HUES48 (cell line): ENCODE data around the gene VASN.

ENCODE experiments used
- H3K27ac ChIP-seq: one replicate; pipeline ENCODE4 v1.7.0; 2013; ENCODE audit warnings: low read depth, low read length, inconsistent platforms
- H3K27me3 ChIP-seq: 2 replicates; pipeline ENCODE4 v1.6.1; 2013; ENCODE audit warnings: mild to moderate bottlenecking, low read length; ENCODE audit not compliant: control insufficient read depth, insufficient read depth
- H3K36me3 ChIP-seq: 2 replicates; pipeline ENCODE4 v1.6.1; 2013; ENCODE audit warnings: low read length; ENCODE audit not compliant: control insufficient read depth, insufficient read depth
- H3K4me1 ChIP-seq: 2 replicates; pipeline ENCODE4 v1.6.1; 2013; ENCODE audit warnings: mild to moderate bottlenecking, low read length; ENCODE audit not compliant: control insufficient read depth, insufficient read depth
- H3K4me3 ChIP-seq: 2 replicates; pipeline ENCODE4 v1.5.1; 2013; ENCODE audit warnings: mild to moderate bottlenecking, low read depth, low read length
- H3K9ac ChIP-seq: 2 replicates; pipeline ENCODE4 v1.6.1; 2013; ENCODE audit warnings: mild to moderate bottlenecking, low read depth, low read length, moderate library complexity
- H3K9me3 ChIP-seq: 2 replicates; pipeline ENCODE4 v1.6.1; 2013; ENCODE audit warnings: low read length; ENCODE audit not compliant: control insufficient read depth, insufficient read depth

The VASN gene

GRCh38 chr16:4358831-4359561, 12.7 kb upstream of the VASN start:
- H3K27me3 ChIP-seq: no peaks in the 10 kb centered on the region
- 0 out of 2 replicates have a peak, but pooled peaks cover 2% of the 10 kb centered on the region for H3K4me1 ChIP-seq
- H3K4me3 ChIP-seq: no peak overlapping the region
- H3K9ac ChIP-seq: no peak overlapping the region
- H3K27ac ChIP-seq: no peak overlapping the region
- no peaks in the 10 kb centered on the region for H3K36me3 ChIP-seq
- no peaks in the 10 kb centered on the region for H3K9me3 ChIP-seq

- H3K36me3 ChIP-seq: no peaks in the 10 kb centered on the region
- H3K9me3 ChIP-seq: no peaks in the 10 kb centered on the region
- 0 out of 2 replicates have a peak, but pooled peaks cover 2% of the 10 kb centered on the region for H3K4me1 ChIP-seq
- no peaks in the 10 kb centered on the region for H3K27me3 ChIP-seq
- no peak overlapping the region for H3K27ac ChIP-seq
- no peak overlapping the region for H3K4me3 ChIP-seq
- H3K9ac ChIP-seq: no peak overlapping the region
Measured at GRCh38 chr16:4359914-4360313, 11.7 kb upstream of the VASN start.

GRCh38 chr16:4360538-4361021, 11.1 kb upstream of the VASN start:
- 0 out of 2 replicates have a peak, but pooled peaks cover 2% of the 10 kb centered on the region for H3K4me1 ChIP-seq
- H3K27me3 ChIP-seq: no peaks in the 10 kb centered on the region
- no peak overlapping the region for H3K4me3 ChIP-seq
- no peak overlapping the region for H3K9ac ChIP-seq
- no peaks in the 10 kb centered on the region for H3K9me3 ChIP-seq
- no peak overlapping the region for H3K27ac ChIP-seq
- no peaks in the 10 kb centered on the region for H3K36me3 ChIP-seq

- H3K36me3 ChIP-seq: no peaks in the 10 kb centered on the region
- no peak overlapping the region for H3K4me3 ChIP-seq
- 0 out of 2 replicates have a peak, but pooled peaks cover 2% of the 10 kb centered on the region for H3K4me1 ChIP-seq
- H3K9ac ChIP-seq: no peak overlapping the region
- no peak overlapping the region for H3K27ac ChIP-seq
- no peaks in the 10 kb centered on the region for H3K9me3 ChIP-seq
- no peaks in the 10 kb centered on the region for H3K27me3 ChIP-seq
Measured at GRCh38 chr16:4361033-4361943, 10.4 kb upstream of the VASN start.

GRCh38 chr16:4361944-4362311, 9.7 kb upstream of the VASN start:
- no peak overlapping the region for H3K27ac ChIP-seq
- H3K27me3 ChIP-seq: no peaks in the 10 kb centered on the region
- H3K4me3 ChIP-seq: no peak overlapping the region
- H3K36me3 ChIP-seq: no peaks in the 10 kb centered on the region
- H3K9ac ChIP-seq: no peak overlapping the region
- H3K4me1 ChIP-seq: 0 out of 2 replicates have a peak, but pooled peaks cover 2% of the 10 kb centered on the region
- no peaks in the 10 kb centered on the region for H3K9me3 ChIP-seq

- H3K4me1 ChIP-seq: 0 out of 2 replicates have a peak, but pooled peaks cover 2% of the 10 kb centered on the region
- no peak overlapping the region for H3K27ac ChIP-seq
- H3K9me3 ChIP-seq: no peaks in the 10 kb centered on the region
- H3K4me3 ChIP-seq: no peak overlapping the region
- H3K36me3 ChIP-seq: no peaks in the 10 kb centered on the region
- no peak overlapping the region for H3K9ac ChIP-seq
- no peaks in the 10 kb centered on the region for H3K27me3 ChIP-seq
Measured at GRCh38 chr16:4362476-4363135, 9.0 kb upstream of the VASN start.

GRCh38 chr16:4364196-4365013, 7.2 kb upstream of the VASN start:
- H3K27ac ChIP-seq: no peak overlapping the region
- no peak overlapping the region for H3K4me3 ChIP-seq
- H3K27me3 ChIP-seq: no peaks in the 10 kb centered on the region
- H3K9ac ChIP-seq: no peak overlapping the region
- no peaks in the 10 kb centered on the region for H3K9me3 ChIP-seq
- H3K4me1 ChIP-seq: no peaks in the 10 kb centered on the region
- no peaks in the 10 kb centered on the region for H3K36me3 ChIP-seq

GRCh38 chr16:4365014-4365406, 6.6 kb upstream of the VASN start:
- Histone ChIP-seq H3K9ac (no peak overlapping the region), H3K27ac (no peak overlapping the region)

GRCh38 chr16:4365615-4366014, 6.0 kb upstream of the VASN start:
- H3K9me3 ChIP-seq: no peaks in the 10 kb centered on the region

More at GRCh38 chr16:4365014-4365406, 6.6 kb upstream of the VASN start:
- no peaks in the 10 kb centered on the region for H3K4me1 ChIP-seq
- H3K4me3 ChIP-seq: no peak overlapping the region
- H3K27me3 ChIP-seq: no peaks in the 10 kb centered on the region
- no peaks in the 10 kb centered on the region for H3K9me3 ChIP-seq
- H3K36me3 ChIP-seq: no peaks in the 10 kb centered on the region

GRCh38 chr16:4366016-4366415, 5.6 kb upstream of the VASN start:
- H3K4me1 ChIP-seq: no peaks in the 10 kb centered on the region
- H3K9me3 ChIP-seq: no peaks in the 10 kb centered on the region
- no peak overlapping the region for H3K4me3 ChIP-seq
- no peaks in the 10 kb centered on the region for H3K36me3 ChIP-seq
- H3K27ac ChIP-seq: no peak overlapping the region
- H3K27me3 ChIP-seq: no peaks in the 10 kb centered on the region
- H3K9ac ChIP-seq: no peak overlapping the region

More at GRCh38 chr16:4365615-4366014, 6.0 kb upstream of the VASN start:
- Histone ChIP-seq H3K4me3 (no peak overlapping the region), H3K27me3 (no peaks in the 10 kb centered on the region), H3K4me1 (no peaks in the 10 kb centered on the region), H3K9ac (no peak overlapping the region), H3K36me3 (no peaks in the 10 kb centered on the region), H3K27ac (no peak overlapping the region)
